GM23248 (cell line): ENCODE data around the gene HSP90AB1.

Source experiments
- EZH2 ChIP-seq: fragments of 200-600 bp; sonication (generic); IDR thresholded peaks from 2 replicates; pipeline ENCODE4 v1.6.1; 2018; ENCODE audit warnings: antibody characterized with exemption, mild to moderate bottlenecking; ENCODE audit not compliant: insufficient read depth, poor library complexity, severe bottlenecking
- EZH2phosphoT487 ChIP-seq: fragments of 200-600 bp; sonication (generic); IDR thresholded peaks from 2 replicates; pipeline ENCODE4 v1.6.1; 2018; ENCODE audit warnings: antibody characterized with exemption, moderate library complexity, mild to moderate bottlenecking, low read depth; ENCODE audit not compliant: insufficient read depth

DNA sequence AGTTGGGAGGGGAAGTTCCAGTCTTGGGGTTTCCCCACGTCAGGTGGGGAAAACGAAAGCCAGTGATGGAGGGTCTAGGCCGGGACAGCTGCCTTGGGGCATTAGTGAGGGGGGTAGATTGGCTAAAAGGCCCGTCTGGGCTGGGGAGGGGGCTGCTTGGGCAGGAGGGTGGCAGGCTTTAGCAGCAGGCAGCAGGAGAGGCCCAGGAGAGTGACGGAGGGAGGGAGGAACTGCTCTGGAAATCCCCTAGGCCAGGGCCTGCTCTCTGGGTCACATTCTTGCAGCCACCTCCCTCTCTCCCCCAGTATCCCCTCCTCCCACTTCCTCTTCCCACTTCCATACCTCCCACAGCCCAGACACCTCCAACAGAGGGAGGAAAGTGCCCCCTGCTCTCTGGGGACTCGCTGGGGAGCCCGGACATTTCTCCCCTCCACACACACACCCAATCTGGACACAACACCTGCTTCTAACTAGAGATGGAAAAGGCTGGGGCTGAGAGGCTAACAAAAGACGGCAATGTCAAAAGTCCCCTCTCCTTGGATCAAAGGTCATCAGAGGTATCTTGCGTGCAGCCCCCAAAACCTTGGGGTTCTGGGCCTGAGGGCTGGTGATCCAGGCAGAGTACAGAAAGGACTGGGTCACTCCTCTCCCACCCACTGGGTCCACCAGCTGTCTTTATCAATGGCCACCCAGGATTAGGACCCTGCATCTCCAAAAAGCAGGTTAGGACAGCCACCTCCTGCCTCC, 16.6 kb downstream of the HSP90AB1 start:
- TF ChIP-seq EZH2phosphoT487 (no peak), EZH2 (no peak)
